Endodermal cell (in vitro differentiated cells): ENCODE measurements around the gene BANP. TPM values are rescaled to one million over a fixed set of nuclear protein-coding genes. Genes with fewer than 3 reads are reported as not detected.
A peak's percentile ranks its signal among the peaks of the same experiment; 100 is the strongest.

Experiments
- DNase-seq: peaks from one replicate; pipeline ENCODE4 v3.0.0-alpha.2; 2017
- H3K27ac ChIP-seq: 2 replicates; pipeline ENCODE4 v1.5.1; 2013; ENCODE audit warnings: mild to moderate bottlenecking, low read depth, low read length, moderate library complexity
- H3K27me3 ChIP-seq: 2 replicates; pipeline ENCODE4 v1.6.1; 2013; ENCODE audit warnings: mild to moderate bottlenecking, low read length, moderate library complexity; ENCODE audit not compliant: insufficient read depth, control insufficient read depth, poor library complexity, severe bottlenecking
- H3K36me3 ChIP-seq: 2 replicates; pipeline ENCODE4 v1.7.0; 2013; ENCODE audit warnings: mild to moderate bottlenecking, low read length, moderate library complexity; ENCODE audit not compliant: control insufficient read depth, insufficient read depth
- H3K4me1 ChIP-seq: one replicate; pipeline ENCODE4 v1.7.0; 2013; ENCODE audit warnings: low read length; ENCODE audit not compliant: control insufficient read depth, insufficient read depth
- H3K4me3 ChIP-seq: 2 replicates; pipeline ENCODE4 v1.5.1; 2013; ENCODE audit warnings: mild to moderate bottlenecking, low read length, moderate library complexity
- H3K9ac ChIP-seq: 2 replicates; pipeline ENCODE4 v1.6.1; 2013; ENCODE audit warnings: mild to moderate bottlenecking, low read length, moderate library complexity; ENCODE audit not compliant: poor library complexity, severe bottlenecking; ENCODE audit errors: extremely low read depth
- H3K9me3 ChIP-seq: 2 replicates; pipeline ENCODE4 v1.6.1; 2013; ENCODE audit warnings: mild to moderate bottlenecking, low read length, moderate library complexity; ENCODE audit not compliant: control insufficient read depth
- H3K27ac Mint-ChIP-seq: 2 replicates; pipeline ENCODE4 v1.8.0; 2020; ENCODE audit warnings: mixed read lengths
- H3K27me3 Mint-ChIP-seq: 2 replicates; pipeline ENCODE4 v1.8.0; 2021; ENCODE audit warnings: mild to moderate bottlenecking, mixed read lengths; ENCODE audit not compliant: insufficient read depth
- H3K36me3 Mint-ChIP-seq: 2 replicates; pipeline ENCODE4 v1.8.0; 2020; ENCODE audit warnings: low read depth, mixed read lengths
- H3K4me1 Mint-ChIP-seq: 2 replicates; pipeline ENCODE4 v1.8.0; 2020; ENCODE audit warnings: mixed read lengths
- H3K4me3 Mint-ChIP-seq: 2 replicates; pipeline ENCODE4 v1.8.0; 2020; ENCODE audit warnings: mild to moderate bottlenecking, moderate library complexity, mixed read lengths
- H3K9me3 Mint-ChIP-seq: 2 replicates; pipeline ENCODE4 v1.8.0; 2020; ENCODE audit warnings: mild to moderate bottlenecking, mixed read lengths
- WGBS, 2 experiments: methylation state at CpG; one replicate each; pipeline versions ENCODE4 v1.1.5 to v1.1.7; 2013; ENCODE audit warnings: missing lambda C conversion rate in 2 of 2, mixed read lengths in 1 of 2; ENCODE audit not compliant: insufficient coverage in 1 of 2, insufficient read length in 1 of 2; 5-methylcytosine and 5-hydroxymethylcytosine counted together
- total RNA-seq, 2 donors: library from RNA; stranded (reverse); fragmentation: NEBNext Ultra II Directional in 1 of 2; extraction: Animal tissue kit (Norgen Biotek cat#: 25700) in 1 of 2; gene quantifications; 2 replicates in 1 of 2; 3 replicates in 1 of 2; pipeline ENCODE4 v1.2.1, GENCODE V29; 2021
- TF ChIP-seq, protein P1 (sequence below): fragments of 200-600 bp; sonication (generic); conservative IDR thresholded peaks from 2 replicates; pipeline ENCODE4 v1.5.0; 2021; ENCODE audit warnings: antibody characterized with exemption, mild to moderate bottlenecking

BANP gene
- total RNA-seq, 2 donors from 2014 or later = 39.5 to 45.5 TPM

DNA sequence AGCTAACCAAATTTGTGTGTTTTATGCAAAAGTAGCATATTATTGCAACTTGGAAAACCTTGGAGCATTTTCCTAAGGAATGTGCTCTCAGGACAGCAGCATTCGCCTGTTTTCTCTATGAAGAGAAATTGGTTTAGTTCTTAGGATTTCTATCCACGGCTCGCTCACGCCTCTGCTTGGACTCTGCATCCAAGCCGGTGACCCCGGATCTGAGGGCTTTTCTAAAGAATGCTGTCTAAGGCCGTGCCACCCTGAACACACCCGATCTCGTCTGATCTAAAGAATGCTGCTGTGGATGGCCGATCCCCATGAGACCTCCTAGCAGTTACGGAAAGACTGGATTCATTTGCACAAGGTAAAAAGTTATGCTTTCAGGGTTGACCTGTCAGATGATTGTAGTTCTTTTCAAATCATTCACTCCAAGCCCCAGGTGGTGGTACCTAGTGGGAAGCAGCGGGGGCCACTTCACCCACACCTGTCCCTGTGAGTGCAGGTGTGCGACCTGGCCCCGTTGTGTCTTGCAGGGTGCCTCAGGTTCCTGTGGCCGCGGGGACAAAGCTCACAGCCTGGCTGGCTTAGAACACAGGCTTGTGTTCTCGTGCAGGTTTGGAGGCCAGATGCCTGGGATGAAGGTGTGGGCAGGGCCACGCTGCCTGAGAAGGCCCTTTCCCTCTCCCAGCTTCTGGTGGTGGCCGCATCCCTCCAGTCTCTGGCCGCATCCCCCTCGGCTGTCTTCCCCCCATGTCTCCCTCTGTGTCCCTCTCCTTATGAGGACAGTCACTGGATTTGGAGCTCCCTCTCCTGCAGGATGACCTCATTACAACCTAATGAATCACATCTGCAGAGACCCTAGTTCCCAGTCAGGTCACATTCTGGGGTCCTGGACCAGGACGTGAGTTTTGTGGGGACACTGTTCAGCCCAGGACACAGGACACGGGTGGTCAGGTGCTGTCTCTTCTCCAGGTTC is 71.1 kb downstream of the BANP start:
- no peaks in the 10 kb centered on the region for H3K9me3 Mint-ChIP-seq
- H3K4me3 Mint-ChIP-seq = no peak overlapping the region
- no peak overlapping the region for H3K27ac ChIP-seq
- H3K4me1 Mint-ChIP-seq = peaks cover 3% of the 10 kb centered on the region
- no peaks in the 10 kb centered on the region for H3K27me3 Mint-ChIP-seq
- H3K4me3 ChIP-seq = no peak overlapping the region
- TF ChIP-seq, protein P1, sequence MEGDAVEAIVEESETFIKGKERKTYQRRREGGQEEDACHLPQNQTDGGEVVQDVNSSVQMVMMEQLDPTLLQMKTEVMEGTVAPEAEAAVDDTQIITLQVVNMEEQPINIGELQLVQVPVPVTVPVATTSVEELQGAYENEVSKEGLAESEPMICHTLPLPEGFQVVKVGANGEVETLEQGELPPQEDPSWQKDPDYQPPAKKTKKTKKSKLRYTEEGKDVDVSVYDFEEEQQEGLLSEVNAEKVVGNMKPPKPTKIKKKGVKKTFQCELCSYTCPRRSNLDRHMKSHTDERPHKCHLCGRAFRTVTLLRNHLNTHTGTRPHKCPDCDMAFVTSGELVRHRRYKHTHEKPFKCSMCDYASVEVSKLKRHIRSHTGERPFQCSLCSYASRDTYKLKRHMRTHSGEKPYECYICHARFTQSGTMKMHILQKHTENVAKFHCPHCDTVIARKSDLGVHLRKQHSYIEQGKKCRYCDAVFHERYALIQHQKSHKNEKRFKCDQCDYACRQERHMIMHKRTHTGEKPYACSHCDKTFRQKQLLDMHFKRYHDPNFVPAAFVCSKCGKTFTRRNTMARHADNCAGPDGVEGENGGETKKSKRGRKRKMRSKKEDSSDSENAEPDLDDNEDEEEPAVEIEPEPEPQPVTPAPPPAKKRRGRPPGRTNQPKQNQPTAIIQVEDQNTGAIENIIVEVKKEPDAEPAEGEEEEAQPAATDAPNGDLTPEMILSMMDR = no peak
- H3K9me3 ChIP-seq = no peaks in the 10 kb centered on the region
- peak overlapping the region; percentile 72 for H3K27ac Mint-ChIP-seq
- peaks cover 36% of the 10 kb centered on the region for H3K36me3 Mint-ChIP-seq
- no peaks in the 10 kb centered on the region for H3K4me1 ChIP-seq
- WGBS, 2 experiments = 95 to 97% methylated on average over 20 to 23 of the region's 23 CpGs
- no peak for DNase-seq
- no peaks in the 10 kb centered on the region for H3K27me3 ChIP-seq
- no peak overlapping the region for H3K9ac ChIP-seq
- no peaks in the 10 kb centered on the region for H3K36me3 ChIP-seq

GRCh38 chr16:88023366-88023765 is 72.1 kb downstream of the BANP start:
- TF ChIP-seq, protein P1 = no peak
- no peak overlapping the region for H3K4me3 ChIP-seq
- Mint-ChIP-seq H3K27me3 (no peaks in the 10 kb centered on the region), H3K27ac (peak overlapping the region; percentile 30), H3K36me3 (peaks cover 34% of the 10 kb centered on the region), H3K4me3 (no peak overlapping the region), H3K4me1 (peaks cover 3% of the 10 kb centered on the region), H3K9me3 (no peaks in the 10 kb centered on the region)
- H3K27ac ChIP-seq = no peak overlapping the region
- no peak overlapping the region for H3K9ac ChIP-seq
- WGBS, 2 experiments = 95 to 100% methylated on average over 1 to 9 of the region's 12 CpGs
- no peaks in the 10 kb centered on the region for H3K27me3 ChIP-seq
- no peaks in the 10 kb centered on the region for H3K36me3 ChIP-seq
- no peak for DNase-seq
- no peaks in the 10 kb centered on the region for H3K9me3 ChIP-seq
- no peaks in the 10 kb centered on the region for H3K4me1 ChIP-seq

DNA sequence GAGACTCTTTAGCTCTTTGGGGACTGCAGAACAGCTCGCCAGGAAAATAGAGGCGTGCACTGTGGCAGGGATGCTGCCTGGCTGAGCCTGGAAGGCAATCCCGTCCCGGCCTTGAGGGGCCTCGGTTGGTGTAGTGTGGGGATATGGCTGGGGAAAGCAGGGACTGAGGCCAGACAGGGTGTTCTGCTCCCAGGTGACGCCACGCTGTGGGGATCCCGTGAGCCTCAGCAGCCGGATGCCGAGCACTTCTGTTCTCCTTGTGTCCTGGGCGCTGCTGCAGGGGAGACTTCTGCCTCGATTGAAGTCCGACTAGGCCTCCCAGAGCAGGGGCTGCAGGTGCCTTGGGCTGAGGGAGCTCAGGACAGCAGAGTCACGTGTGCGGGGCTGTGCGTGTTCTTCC is 72.6 kb downstream of the BANP start:
- Histone ChIP-seq H3K9ac (no peak overlapping the region), H3K9me3 (no peaks in the 10 kb centered on the region), H3K4me1 (no peaks in the 10 kb centered on the region), H3K27me3 (no peaks in the 10 kb centered on the region), H3K27ac (no peak overlapping the region), H3K4me3 (no peak overlapping the region), H3K36me3 (no peaks in the 10 kb centered on the region)
- TF ChIP-seq, protein P1 = no peak
- Mint-ChIP-seq H3K4me3 (no peak overlapping the region), H3K36me3 (peaks cover 37% of the 10 kb centered on the region), H3K9me3 (no peaks in the 10 kb centered on the region), H3K4me1 (peaks cover 5% of the 10 kb centered on the region), H3K27ac (peak overlapping the region; percentile 30), H3K27me3 (no peaks in the 10 kb centered on the region)
- DNase-seq = no peak
- 91 to 95% methylated on average over 11 to 16 of the region's 16 CpGs for WGBS, 2 experiments
